CD4-positive, CD25-positive, alpha-beta regulatory T cell (primary cell): ENCODE data around the gene GBP7. TPM values are rescaled to one million over a fixed set of nuclear protein-coding genes. Genes with fewer than 3 reads are reported as not detected.

Experiments used
- ATAC-seq, 2 donors: fragments of 150-1000 bp; cut with Tn5 transposase; one replicate each; pipeline ENCODE4 v1.10.0; 2021; ENCODE audit warnings: low read depth in 2 of 2, moderate number of reproducible peaks in 2 of 2, moderate library complexity in 1 of 2
- DNase-seq, 3 donors: peaks; one replicate each; pipeline versions ENCODE4 v3.0.0 to v3.0.0-alpha.2; 2012 to 2022; ENCODE audit warnings: mixed read lengths in 1 of 3
- H3K27ac ChIP-seq: one replicate; pipeline ENCODE4 v1.7.0; 2013; ENCODE audit warnings: mild to moderate bottlenecking, low read length; ENCODE audit not compliant: insufficient read depth, poor library complexity, severe bottlenecking
- H3K27me3 ChIP-seq: one replicate; pipeline ENCODE4 v1.7.0; 2013; ENCODE audit warnings: low read length; ENCODE audit not compliant: control insufficient read depth, insufficient read depth
- H3K36me3 ChIP-seq: one replicate; pipeline ENCODE4 v1.7.0; 2013; ENCODE audit warnings: mild to moderate bottlenecking, low read length, moderate library complexity; ENCODE audit not compliant: control insufficient read depth, insufficient read depth
- H3K4me1 ChIP-seq: 2 replicates; pipeline ENCODE4 v1.7.0; 2013; ENCODE audit warnings: mild to moderate bottlenecking, low read length; ENCODE audit not compliant: insufficient read depth, control insufficient read depth, poor library complexity, severe bottlenecking
- H3K4me3 ChIP-seq: one replicate; pipeline ENCODE4 v1.7.0; 2013; ENCODE audit warnings: low read depth, mild to moderate bottlenecking, low read length, moderate library complexity
- H3K9me3 ChIP-seq, 2 experiments: 1 replicate in 1 of 2; 2 replicates in 1 of 2; pipeline ENCODE4 v1.7.0; 2013; ENCODE audit warnings: low read length in 2 of 2, mild to moderate bottlenecking in 1 of 2, moderate library complexity in 1 of 2; ENCODE audit not compliant: control insufficient read depth in 2 of 2
- H3K27ac Mint-ChIP-seq, 3 donors: one replicate each; pipeline ENCODE4 v1.8.0; 2020 to 2022; ENCODE audit warnings: mild to moderate bottlenecking in 3 of 3, mixed read lengths in 3 of 3, moderate library complexity in 2 of 3
- H3K27me3 Mint-ChIP-seq: one replicate; pipeline ENCODE4 v1.8.0; 2022; ENCODE audit warnings: mild to moderate bottlenecking, mixed read lengths
- H3K36me3 Mint-ChIP-seq: one replicate; pipeline ENCODE4 v1.8.0; 2020; ENCODE audit warnings: mixed read lengths
- H3K4me1 Mint-ChIP-seq, 4 donors: one replicate each; pipeline ENCODE4 v1.8.0; 2020 to 2022; ENCODE audit warnings: mixed read lengths in 4 of 4, mild to moderate bottlenecking in 1 of 4
- H3K4me3 Mint-ChIP-seq, 4 donors: one replicate each; pipeline ENCODE4 v1.8.0; 2020 to 2022; ENCODE audit warnings: mild to moderate bottlenecking in 4 of 4, mixed read lengths in 4 of 4, moderate library complexity in 3 of 4
- H3K9me3 Mint-ChIP-seq, 7 donors: one replicate each; pipeline ENCODE4 v1.8.0; 2020 to 2022; ENCODE audit warnings: mixed read lengths in 7 of 7, mild to moderate bottlenecking in 3 of 7, moderate library complexity in 2 of 7
- polyA plus RNA-seq, 4 donors: library from polyadenylated mRNA; unstranded; fragments of 300-500 nt; fragmentation: Illumina TruSeq; gene quantifications; one replicate each; pipeline ENCODE4 v1.2.3, GENCODE V29; 2021
- total RNA-seq: library from RNA; stranded (reverse); gene quantifications from one replicate; pipeline ENCODE4 v1.2.3, GENCODE V29; 2022

The GBP7 gene
- total and polyA plus RNA-seq, 5 donors from 2014 or later, result 0.11 to 0.20 TPM; not detected in 3

DNA sequence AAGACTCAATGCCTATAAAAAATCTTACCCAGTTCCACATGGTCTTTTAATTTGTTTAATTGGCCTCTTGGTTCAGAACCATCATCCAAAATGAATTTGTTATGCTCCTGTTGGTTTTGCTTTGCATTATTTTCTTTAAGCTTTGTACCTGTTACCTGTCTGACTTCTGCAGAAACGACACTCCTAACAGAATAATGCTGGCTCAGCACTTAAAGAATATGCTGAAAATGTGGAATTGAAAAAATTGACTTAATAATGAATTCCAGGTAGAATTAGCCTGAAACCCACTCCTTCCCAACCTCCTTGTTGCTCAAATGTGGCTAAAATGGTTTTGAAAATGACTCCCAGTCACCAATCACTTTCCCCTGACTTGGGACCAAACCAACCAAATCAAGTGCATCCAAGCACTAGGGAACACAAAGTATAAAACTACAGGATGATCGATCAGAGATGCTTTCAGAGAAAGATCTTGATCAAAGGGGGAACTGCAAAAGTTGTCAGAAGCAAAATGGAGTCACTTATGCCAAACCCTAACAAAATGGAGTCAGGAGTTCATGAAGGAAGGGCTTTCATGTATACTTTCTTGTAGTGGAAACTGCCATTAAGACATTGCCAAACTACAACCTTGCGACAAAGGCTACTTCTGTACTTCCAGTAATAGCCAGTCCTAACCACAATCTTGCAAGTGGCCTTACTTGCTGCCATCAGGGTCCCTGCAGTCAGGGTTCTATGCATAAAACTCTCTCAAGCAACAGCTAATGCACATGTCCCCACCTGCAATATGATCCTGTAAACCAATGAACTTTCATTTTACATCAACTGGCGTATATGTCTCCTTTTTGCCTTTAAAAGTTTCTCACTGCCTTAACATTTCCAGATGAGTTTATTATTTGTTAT lies 5.4 kb downstream of the GBP7 start:
- Mint-ChIP-seq H3K27ac (no peak overlapping the region), H3K27me3 (no peaks in the 10 kb centered on the region), H3K9me3 (no peaks in the 10 kb centered on the region), H3K36me3 (no peaks in the 10 kb centered on the region), H3K4me1 (peaks cover 0 to 3% (median 0%) of the 10 kb centered on the region in 4 donors), H3K4me3 (no peak overlapping the region)
- Histone ChIP-seq H3K9me3 (no peaks in the 10 kb centered on the region), H3K4me3 (no peak overlapping the region), H3K27me3 (no peaks in the 10 kb centered on the region), H3K4me1 (no peaks in the 10 kb centered on the region), H3K27ac (no peak overlapping the region), H3K36me3 (no peaks in the 10 kb centered on the region)
- DNase-seq, result no peak
- no peak for ATAC-seq

GRCh38 chr1:89169166-89169565 lies 6.6 kb downstream of the GBP7 start:
- Mint-ChIP-seq H3K4me3 (no peak overlapping the region), H3K27me3 (no peaks in the 10 kb centered on the region), H3K27ac (no peak overlapping the region), H3K4me1 (peaks cover 0 to 3% (median 0%) of the 10 kb centered on the region in 4 donors), H3K36me3 (peaks cover 3% of the 10 kb centered on the region), H3K9me3 (no peaks in the 10 kb centered on the region)
- DNase-seq, result no peak
- no peaks in the 10 kb centered on the region for H3K27me3 ChIP-seq
- no peaks in the 10 kb centered on the region for H3K9me3 ChIP-seq
- ATAC-seq, result no peak
- H3K4me3 ChIP-seq, result no peak overlapping the region
- H3K4me1 ChIP-seq, result no peaks in the 10 kb centered on the region
- H3K36me3 ChIP-seq, result no peaks in the 10 kb centered on the region
- H3K27ac ChIP-seq, result no peak overlapping the region

- Histone ChIP-seq H3K27me3 (no peaks in the 10 kb centered on the region), H3K4me1 (no peaks in the 10 kb centered on the region), H3K9me3 (no peaks in the 10 kb centered on the region), H3K4me3 (no peak overlapping the region), H3K36me3 (no peaks in the 10 kb centered on the region), H3K27ac (no peak overlapping the region)
- no peaks in the 10 kb centered on the region for H3K9me3 Mint-ChIP-seq
- peaks cover 0 to 3% (median 0%) of the 10 kb centered on the region in 4 donors for H3K4me1 Mint-ChIP-seq
- peaks cover 3% of the 10 kb centered on the region for H3K36me3 Mint-ChIP-seq
- ATAC-seq (no peak), DNase-seq (no peak)
- H3K27me3 Mint-ChIP-seq, result peaks cover 4% of the 10 kb centered on the region
- no peak overlapping the region for H3K27ac Mint-ChIP-seq
- no peak overlapping the region for H3K4me3 Mint-ChIP-seq
Observed at GRCh38 chr1:89167590-89168230, 8.1 kb downstream of the GBP7 start.

- H3K4me1 ChIP-seq, result no peaks in the 10 kb centered on the region
- H3K36me3 ChIP-seq, result no peaks in the 10 kb centered on the region
- H3K9me3 ChIP-seq, result no peaks in the 10 kb centered on the region
- Mint-ChIP-seq H3K27ac (peak overlapping the region in 1 of 3 donors; percentile 58), H3K36me3 (peaks cover 3% of the 10 kb centered on the region), H3K4me1 (peaks cover 0 to 3% (median 0%) of the 10 kb centered on the region in 4 donors), H3K27me3 (peaks cover 11% of the 10 kb centered on the region), H3K4me3 (no peak overlapping the region), H3K9me3 (peaks cover 0 to 3% (median 1%) of the 10 kb centered on the region in 7 donors)
- no peak for ATAC-seq
- no peak overlapping the region for H3K4me3 ChIP-seq
- H3K27me3 ChIP-seq, result no peaks in the 10 kb centered on the region
- DNase-seq, result no peak
- H3K27ac ChIP-seq, result no peak overlapping the region
Observed at GRCh38 chr1:89166705-89167104, 9.1 kb downstream of the GBP7 start.

GRCh38 chr1:89165811-89166210 lies 10.0 kb downstream of the GBP7 start:
- H3K27ac Mint-ChIP-seq, result peak overlapping the region in 1 of 3 donors; percentile 27
- H3K9me3 Mint-ChIP-seq, result peaks cover 0 to 10% (median 3%) of the 10 kb centered on the region in 7 donors
- Histone ChIP-seq H3K36me3 (no peaks in the 10 kb centered on the region), H3K4me1 (no peaks in the 10 kb centered on the region), H3K4me3 (no peak overlapping the region), H3K27me3 (no peaks in the 10 kb centered on the region), H3K9me3 (no peaks in the 10 kb centered on the region), H3K27ac (no peak overlapping the region)
- H3K4me1 Mint-ChIP-seq, result no peaks in the 10 kb centered on the region
- DNase-seq, result no peak
- no peak overlapping the region for H3K4me3 Mint-ChIP-seq
- H3K36me3 Mint-ChIP-seq, result peaks cover 3% of the 10 kb centered on the region
- peaks cover 11% of the 10 kb centered on the region for H3K27me3 Mint-ChIP-seq
- ATAC-seq, result no peak

DNA sequence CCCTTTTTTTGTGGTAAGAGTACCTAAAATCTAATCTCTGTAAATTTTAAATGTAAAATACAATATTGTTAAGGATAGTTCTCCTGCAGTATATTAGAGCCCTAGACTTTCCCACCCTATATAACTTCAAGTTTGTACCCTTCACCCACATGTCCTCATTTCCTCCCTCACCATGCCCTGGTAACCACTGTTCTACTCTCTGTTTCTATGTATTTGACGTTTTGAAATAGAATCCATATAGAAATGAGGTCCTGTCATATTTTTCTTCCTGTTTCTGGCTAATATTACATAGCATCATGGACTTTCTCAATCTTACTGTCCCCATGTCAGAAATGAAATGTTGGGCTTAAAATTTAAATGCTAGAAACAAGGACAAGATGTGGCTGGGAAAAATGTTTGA lies 24.8 kb downstream of the GBP7 start:
- H3K4me3 ChIP-seq, result no peak overlapping the region
- no peaks in the 10 kb centered on the region for H3K36me3 ChIP-seq
- H3K4me3 Mint-ChIP-seq, result no peak overlapping the region
- H3K27ac Mint-ChIP-seq, result no peak overlapping the region
- H3K4me1 ChIP-seq, result no peaks in the 10 kb centered on the region
- DNase-seq, result no peak
- H3K4me1 Mint-ChIP-seq, result peaks cover 0 to 12% (median 1%) of the 10 kb centered on the region in 4 donors
- H3K36me3 Mint-ChIP-seq, result no peaks in the 10 kb centered on the region
- peaks cover 0 to 8% (median 2%) of the 10 kb centered on the region in 7 donors for H3K9me3 Mint-ChIP-seq
- H3K27me3 Mint-ChIP-seq, result peaks cover 18% of the 10 kb centered on the region
- H3K27me3 ChIP-seq, result peaks cover 2% of the 10 kb centered on the region
- no peak overlapping the region for H3K27ac ChIP-seq
- ATAC-seq, result no peak
- H3K9me3 ChIP-seq, result no peaks in the 10 kb centered on the region

DNA sequence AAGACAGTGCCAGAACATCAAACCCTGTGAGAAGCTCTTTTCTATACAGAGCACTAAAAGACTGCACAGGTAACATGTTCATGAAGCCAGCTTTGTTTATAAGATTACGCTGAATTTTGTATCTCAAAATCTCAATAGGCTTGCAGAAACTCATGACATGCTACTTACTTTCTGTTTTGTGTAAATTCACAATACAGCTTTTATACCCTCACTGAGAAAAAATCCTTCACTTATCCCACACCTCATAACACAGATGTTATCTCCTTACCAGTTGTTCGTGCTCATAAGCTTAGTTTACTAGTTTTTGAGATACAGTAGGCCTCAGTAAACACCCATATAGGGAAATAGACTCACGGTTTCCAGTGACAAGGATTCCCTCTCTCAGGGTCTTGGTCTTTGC lies 25.8 kb downstream of the GBP7 start:
- Mint-ChIP-seq H3K27ac (no peak overlapping the region), H3K27me3 (peaks cover 20% of the 10 kb centered on the region), H3K36me3 (no peaks in the 10 kb centered on the region), H3K4me1 (peaks cover 0 to 12% (median 1%) of the 10 kb centered on the region in 4 donors), H3K4me3 (no peak overlapping the region), H3K9me3 (peaks cover 0 to 2% (median 0%) of the 10 kb centered on the region in 7 donors)
- no peaks in the 10 kb centered on the region for H3K9me3 ChIP-seq
- no peaks in the 10 kb centered on the region for H3K4me1 ChIP-seq
- peaks cover 2% of the 10 kb centered on the region for H3K27me3 ChIP-seq
- DNase-seq (no peak), ATAC-seq (no peak)
- H3K36me3 ChIP-seq, result no peaks in the 10 kb centered on the region
- no peak overlapping the region for H3K27ac ChIP-seq
- H3K4me3 ChIP-seq, result no peak overlapping the region
